Measurements from ENCODE around the gene TSHR. TPM values are rescaled to one million over a fixed set of nuclear protein-coding genes. Genes with fewer than 3 reads are reported as not detected.

The TSHR gene
- total and polyA plus RNA-seq, 3 experiments from 2014 or later, result not detected

GRCh38 chr14:81164167-81164774 is 208.8 kb downstream of the TSHR start:
- Mint-ChIP-seq H3K4me3 (no peak overlapping the region), H3K4me1 (peaks cover 12 to 15% (median 13%) of the 10 kb centered on the region in 3 donors), H3K36me3 (peaks cover 0 to 3% (median 0%) of the 10 kb centered on the region in 3 donors), H3K27me3 (no peaks in the 10 kb centered on the region), H3K9me3 (no peaks in the 10 kb centered on the region), H3K27ac (no peak overlapping the region)
- H3K36me3 ChIP-seq (ENCODE audit: insufficient read depth, low read length), result no peaks in the 10 kb centered on the region
- no peak overlapping the region for H3K4me3 ChIP-seq (ENCODE audit: low read length)
- ChIA-PET POLR2A (no interaction called here), CTCF (no interaction called here)
- H3K27me3 ChIP-seq (ENCODE audit: insufficient read depth, low read length, poor library complexity, severe bottlenecking), result no peaks in the 10 kb centered on the region
- H3K4me1 ChIP-seq (ENCODE audit: insufficient read depth, low read length), result peaks cover 5% of the 10 kb centered on the region
- DNase-seq, result peak in 1 of 5 donors; percentile 46
- H3K27ac ChIP-seq (ENCODE audit: low read depth, low read length), result no peak overlapping the region
- no peaks in the 10 kb centered on the region for H3K9me3 ChIP-seq (ENCODE audit: low read length)

DNA sequence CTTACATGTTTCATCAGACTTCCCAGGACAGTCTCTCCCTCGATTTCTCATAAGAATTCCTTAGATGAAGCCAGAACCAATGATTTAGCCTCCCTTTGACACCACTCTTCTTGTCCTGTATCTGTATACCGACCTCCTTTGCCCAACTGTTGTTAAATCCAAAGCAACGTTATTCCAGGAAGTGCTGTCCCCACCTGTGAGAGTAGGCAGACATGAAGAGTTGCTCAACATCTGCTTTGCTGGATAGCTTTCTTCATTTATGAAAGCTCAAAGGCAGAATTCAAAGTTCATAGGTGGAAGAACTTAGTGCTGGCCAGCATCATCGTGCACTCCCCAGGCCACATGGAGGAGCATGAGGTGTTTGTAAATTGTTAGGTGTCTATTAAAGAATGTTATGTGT is 209.8 kb downstream of the TSHR start:
- POLR2A ChIA-PET, result no interaction called here
- peaks cover 21 to 25% (median 22%) of the 10 kb centered on the region in 3 donors for H3K4me1 Mint-ChIP-seq
- DNase-seq, result no peak
- Histone ChIP-seq H3K4me1 (ENCODE audit: insufficient read depth, low read length) (peaks cover 13% of the 10 kb centered on the region), H3K9me3 (ENCODE audit: low read length) (no peaks in the 10 kb centered on the region), H3K27ac (ENCODE audit: low read depth, low read length) (no peak overlapping the region), H3K4me3 (ENCODE audit: low read length) (no peak overlapping the region), H3K27me3 (ENCODE audit: insufficient read depth, low read length, poor library complexity, severe bottlenecking) (no peaks in the 10 kb centered on the region), H3K36me3 (ENCODE audit: insufficient read depth, low read length) (no peaks in the 10 kb centered on the region)
- H3K36me3 Mint-ChIP-seq, result peaks cover 0 to 1% (median 0%) of the 10 kb centered on the region in 3 donors
- CTCF ChIA-PET, result no interaction called here
- peak overlapping the region in 1 of 8 donors; percentile 5 for H3K27ac Mint-ChIP-seq
- H3K9me3 Mint-ChIP-seq, result no peaks in the 10 kb centered on the region
- H3K27me3 Mint-ChIP-seq, result no peaks in the 10 kb centered on the region
- H3K4me3 Mint-ChIP-seq, result no peak overlapping the region

GRCh38 chr14:81166121-81166520 is 210.7 kb downstream of the TSHR start:
- DNase-seq, result no peak
- Mint-ChIP-seq H3K4me1 (peaks cover 27 to 33% (median 30%) of the 10 kb centered on the region in 3 donors), H3K9me3 (no peaks in the 10 kb centered on the region), H3K27me3 (no peaks in the 10 kb centered on the region), H3K36me3 (peaks cover 0 to 4% (median 0%) of the 10 kb centered on the region in 3 donors), H3K27ac (no peak overlapping the region), H3K4me3 (peak overlapping the region in 1 of 7 donors; percentile 10)
- H3K4me3 ChIP-seq (ENCODE audit: low read length), result no peak overlapping the region
- ChIA-PET POLR2A (no interaction called here), CTCF (no interaction called here)
- H3K36me3 ChIP-seq (ENCODE audit: insufficient read depth, low read length), result no peaks in the 10 kb centered on the region
- no peaks in the 10 kb centered on the region for H3K9me3 ChIP-seq (ENCODE audit: low read length)
- peaks cover 18% of the 10 kb centered on the region for H3K4me1 ChIP-seq (ENCODE audit: insufficient read depth, low read length)
- no peaks in the 10 kb centered on the region for H3K27me3 ChIP-seq (ENCODE audit: insufficient read depth, low read length, poor library complexity, severe bottlenecking)
- H3K27ac ChIP-seq (ENCODE audit: low read depth, low read length), result no peak overlapping the region

- DNase-seq, result no peak
- no peaks in the 10 kb centered on the region for H3K9me3 ChIP-seq (ENCODE audit: low read length)
- Mint-ChIP-seq H3K4me1 (peaks cover 27 to 30% (median 30%) of the 10 kb centered on the region in 3 donors), H3K27me3 (no peaks in the 10 kb centered on the region), H3K36me3 (peaks cover 0 to 4% (median 0%) of the 10 kb centered on the region in 3 donors), H3K27ac (peak overlapping the region; percentile 90 to 98 (median 96)), H3K9me3 (no peaks in the 10 kb centered on the region), H3K4me3 (peak overlapping the region; percentile 87 to 96 (median 94))
- POLR2A ChIA-PET, result interaction anchor here (0.7 to 1.8 kb wide), 5 partner anchors 47 to 228 kb away, joined by 3 to 24 read pairs (median 4); partner anchors contain the start of genes CEP128 and GTF2A1
- H3K36me3 ChIP-seq (ENCODE audit: insufficient read depth, low read length), result no peaks in the 10 kb centered on the region
- H3K27ac ChIP-seq (ENCODE audit: low read depth, low read length), result no peak overlapping the region
- H3K4me1 ChIP-seq (ENCODE audit: insufficient read depth, low read length), result peaks cover 18% of the 10 kb centered on the region
- peak overlapping the region; percentile 84 for H3K4me3 ChIP-seq (ENCODE audit: low read length)
- CTCF ChIA-PET, result interaction anchor here (0.9 to 4.1 kb wide), 9 partner anchors 19 to 238 kb away, joined by 3 to 37 read pairs (median 7); no protein-coding TSS in a partner anchor
- H3K27me3 ChIP-seq (ENCODE audit: insufficient read depth, low read length, poor library complexity, severe bottlenecking), result no peaks in the 10 kb centered on the region
Measured at GRCh38 chr14:81169267-81169666, 213.8 kb downstream of the TSHR start.

DNA sequence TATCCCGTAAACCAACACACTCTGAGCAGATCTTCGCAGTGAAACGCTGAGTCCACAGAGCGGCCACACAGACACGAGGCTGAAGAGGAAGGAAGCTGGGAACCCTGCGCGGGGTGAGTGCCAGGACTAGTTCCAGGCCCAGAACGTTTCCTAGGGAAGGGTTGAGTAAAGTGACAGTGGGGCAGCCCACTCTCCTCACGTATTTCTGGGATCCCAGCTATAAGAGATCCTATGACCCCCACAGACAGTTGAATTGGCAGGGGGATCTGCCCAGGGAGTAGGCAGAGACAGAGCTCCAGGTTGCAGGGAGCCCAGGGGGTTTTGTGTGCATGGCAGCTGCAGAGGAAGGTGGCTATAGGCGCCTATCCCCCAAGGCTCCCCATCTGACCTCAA is 214.3 kb downstream of the TSHR start:
- H3K27me3 Mint-ChIP-seq, result no peaks in the 10 kb centered on the region
- Histone ChIP-seq H3K27ac (ENCODE audit: low read depth, low read length) (peak overlapping the region; percentile 82), H3K9me3 (ENCODE audit: low read length) (no peaks in the 10 kb centered on the region), H3K4me1 (ENCODE audit: insufficient read depth, low read length) (peaks cover 18% of the 10 kb centered on the region), H3K36me3 (ENCODE audit: insufficient read depth, low read length) (no peaks in the 10 kb centered on the region), H3K4me3 (ENCODE audit: low read length) (peak overlapping the region; percentile 84), H3K27me3 (ENCODE audit: insufficient read depth, low read length, poor library complexity, severe bottlenecking) (no peaks in the 10 kb centered on the region)
- DNase-seq, result peak in 1 of 5 donors; percentile 5
- no peaks in the 10 kb centered on the region for H3K9me3 Mint-ChIP-seq
- ChIA-PET CTCF (interaction anchor here (0.6 to 4.1 kb wide), 23 partner anchors 8 to 238 kb away, joined by 3 to 37 read pairs (median 4); partner anchors contain the start of gene TSHR), POLR2A (interaction anchor here (0.7 to 1.8 kb wide), 7 partner anchors 47 to 229 kb away, joined by 3 to 24 read pairs (median 4); partner anchors contain the start of genes CEP128 and GTF2A1)
- H3K4me3 Mint-ChIP-seq, result peak overlapping the region; percentile 87 to 96 (median 94)
- H3K27ac Mint-ChIP-seq, result peak overlapping the region; percentile 90 to 98 (median 96)
- peaks cover 27 to 30% (median 29%) of the 10 kb centered on the region in 3 donors for H3K4me1 Mint-ChIP-seq
- H3K36me3 Mint-ChIP-seq, result peaks cover 0 to 4% (median 0%) of the 10 kb centered on the region in 3 donors

- no peaks in the 10 kb centered on the region for H3K27me3 ChIP-seq (ENCODE audit: insufficient read depth, low read length, poor library complexity, severe bottlenecking)
- peak overlapping the region; percentile 90 to 98 (median 96) for H3K27ac Mint-ChIP-seq
- H3K36me3 Mint-ChIP-seq, result peaks cover 0 to 4% (median 0%) of the 10 kb centered on the region in 3 donors
- no peaks in the 10 kb centered on the region for H3K9me3 Mint-ChIP-seq
- peak overlapping the region; percentile 84 for H3K4me3 ChIP-seq (ENCODE audit: low read length)
- H3K4me3 Mint-ChIP-seq, result peak overlapping the region; percentile 87 to 96 (median 94)
- peaks cover 27 to 30% (median 29%) of the 10 kb centered on the region in 3 donors for H3K4me1 Mint-ChIP-seq
- no peaks in the 10 kb centered on the region for H3K36me3 ChIP-seq (ENCODE audit: insufficient read depth, low read length)
- H3K9me3 ChIP-seq (ENCODE audit: low read length), result no peaks in the 10 kb centered on the region
- peak; percentile 83 to 91 (median 88) for DNase-seq
- peak overlapping the region; percentile 82 for H3K27ac ChIP-seq (ENCODE audit: low read depth, low read length)
- H3K27me3 Mint-ChIP-seq, result no peaks in the 10 kb centered on the region
- CTCF ChIA-PET, result interaction anchor here (0.6 to 4.1 kb wide), 24 partner anchors 9 to 239 kb away, joined by 3 to 37 read pairs (median 4); partner anchors contain the start of gene TSHR
- POLR2A ChIA-PET, result interaction anchor here (0.9 to 1.8 kb wide), 6 partner anchors 46 to 183 kb away, joined by 3 to 24 read pairs (median 4); partner anchors contain the start of gene GTF2A1
- peaks cover 18% of the 10 kb centered on the region for H3K4me1 ChIP-seq (ENCODE audit: insufficient read depth, low read length)
Measured at GRCh38 chr14:81170104-81170828, 214.8 kb downstream of the TSHR start.

GRCh38 chr14:81170829-81171195 is 215.4 kb downstream of the TSHR start:
- Histone ChIP-seq H3K4me3 (ENCODE audit: low read length) (no peak overlapping the region), H3K4me1 (ENCODE audit: insufficient read depth, low read length) (peaks cover 18% of the 10 kb centered on the region), H3K9me3 (ENCODE audit: low read length) (no peaks in the 10 kb centered on the region), H3K27me3 (ENCODE audit: insufficient read depth, low read length, poor library complexity, severe bottlenecking) (no peaks in the 10 kb centered on the region), H3K36me3 (ENCODE audit: insufficient read depth, low read length) (no peaks in the 10 kb centered on the region), H3K27ac (ENCODE audit: low read depth, low read length) (no peak overlapping the region)
- Mint-ChIP-seq H3K4me1 (peaks cover 27 to 30% (median 29%) of the 10 kb centered on the region in 3 donors), H3K27me3 (no peaks in the 10 kb centered on the region), H3K27ac (peak overlapping the region in 7 of 8 donors; percentile 90 to 97 (median 95)), H3K9me3 (no peaks in the 10 kb centered on the region), H3K4me3 (peak overlapping the region in 6 of 7 donors; percentile 87 to 96 (median 92)), H3K36me3 (peaks cover 0 to 4% (median 0%) of the 10 kb centered on the region in 3 donors)
- ChIA-PET CTCF (interaction anchor here (1.0 to 4.1 kb wide), 19 partner anchors 9 to 240 kb away, joined by 3 to 37 read pairs (median 5); partner anchors contain the start of gene TSHR), POLR2A (interaction anchor here (1.0 to 1.8 kb wide), 4 partner anchors 48 to 184 kb away, joined by 3 to 24 read pairs (median 8); partner anchors contain the start of gene GTF2A1)
- DNase-seq, result no peak

All from CD8-positive, alpha-beta memory T cell (primary cell).